Nephron (organoid): Measurements from ENCODE around the gene G6PD.
A peak's percentile ranks its signal among the peaks of the same experiment; 100 is the strongest.

ENCODE experiments used
- H3K27ac Mint-ChIP-seq, 3 experiments: 2 replicates each; pipeline ENCODE4 v1.8.0; 2020; ENCODE audit warnings: mixed read lengths in 3 of 3, mild to moderate bottlenecking in 2 of 3, moderate library complexity in 1 of 3
- H3K27me3 Mint-ChIP-seq: 2 replicates; pipeline ENCODE4 v1.8.0; 2021; ENCODE audit warnings: low read depth, mild to moderate bottlenecking, moderate library complexity, mixed read lengths
- H3K36me3 Mint-ChIP-seq: 2 replicates; pipeline ENCODE4 v1.8.0; 2020; ENCODE audit warnings: low read depth, mixed read lengths
- H3K4me1 Mint-ChIP-seq: 2 replicates; pipeline ENCODE4 v1.8.0; 2020; ENCODE audit warnings: mixed read lengths
- H3K4me3 Mint-ChIP-seq, 3 experiments: 2 replicates each; pipeline ENCODE4 v1.8.0; 2020; ENCODE audit warnings: mild to moderate bottlenecking in 3 of 3, mixed read lengths in 3 of 3, moderate library complexity in 2 of 3
- H3K9me3 Mint-ChIP-seq: 2 replicates; pipeline ENCODE4 v1.8.0; 2020; ENCODE audit warnings: mixed read lengths
- TF ChIP-seq, protein P1 (sequence below), 3 experiments: fragments of 200-600 bp; sonication (generic); IDR thresholded peaks; one replicate each; pipeline ENCODE4 v1.5.0; 2021; ENCODE audit warnings: antibody characterized with exemption in 3 of 3; ENCODE audit not compliant: unreplicated experiment in 3 of 3

Gene G6PD

DNA sequence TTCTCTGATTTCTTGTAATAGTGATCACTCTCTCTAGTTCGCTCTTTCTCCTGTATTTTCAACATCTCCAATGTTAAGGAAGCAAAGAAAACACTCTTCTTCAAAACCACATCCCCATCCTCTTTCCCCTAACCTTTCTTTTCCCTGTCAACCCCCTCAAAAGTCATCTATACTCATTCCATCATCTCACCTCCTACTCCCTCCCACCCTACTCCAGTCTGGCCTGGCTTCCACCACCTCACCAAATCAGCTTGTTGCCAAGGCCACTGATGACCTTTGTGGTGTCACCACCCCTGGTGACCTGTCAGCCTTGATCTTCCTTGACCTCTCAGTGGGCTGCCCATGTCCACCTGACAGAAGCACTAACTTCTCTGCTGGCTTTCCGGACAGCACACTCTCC, 32.9 kb downstream of the G6PD start:
- peaks cover 23% of the 10 kb centered on the region for H3K36me3 Mint-ChIP-seq
- H3K4me1 Mint-ChIP-seq: peaks cover 24% of the 10 kb centered on the region
- H3K9me3 Mint-ChIP-seq: peaks cover 23% of the 10 kb centered on the region
- H3K4me3 Mint-ChIP-seq: peak overlapping the region; percentile 63 to 74 (median 65)
- TF ChIP-seq, protein P1, sequence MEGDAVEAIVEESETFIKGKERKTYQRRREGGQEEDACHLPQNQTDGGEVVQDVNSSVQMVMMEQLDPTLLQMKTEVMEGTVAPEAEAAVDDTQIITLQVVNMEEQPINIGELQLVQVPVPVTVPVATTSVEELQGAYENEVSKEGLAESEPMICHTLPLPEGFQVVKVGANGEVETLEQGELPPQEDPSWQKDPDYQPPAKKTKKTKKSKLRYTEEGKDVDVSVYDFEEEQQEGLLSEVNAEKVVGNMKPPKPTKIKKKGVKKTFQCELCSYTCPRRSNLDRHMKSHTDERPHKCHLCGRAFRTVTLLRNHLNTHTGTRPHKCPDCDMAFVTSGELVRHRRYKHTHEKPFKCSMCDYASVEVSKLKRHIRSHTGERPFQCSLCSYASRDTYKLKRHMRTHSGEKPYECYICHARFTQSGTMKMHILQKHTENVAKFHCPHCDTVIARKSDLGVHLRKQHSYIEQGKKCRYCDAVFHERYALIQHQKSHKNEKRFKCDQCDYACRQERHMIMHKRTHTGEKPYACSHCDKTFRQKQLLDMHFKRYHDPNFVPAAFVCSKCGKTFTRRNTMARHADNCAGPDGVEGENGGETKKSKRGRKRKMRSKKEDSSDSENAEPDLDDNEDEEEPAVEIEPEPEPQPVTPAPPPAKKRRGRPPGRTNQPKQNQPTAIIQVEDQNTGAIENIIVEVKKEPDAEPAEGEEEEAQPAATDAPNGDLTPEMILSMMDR (IDR thresholded peaks at IDR 0.05; ENCODE audit: unreplicated experiment in 3 of 3): no peak
- H3K27me3 Mint-ChIP-seq: peaks cover under 1% of the 10 kb centered on the region
- peak overlapping the region in 2 of 3 experiments; percentile 12 to 76 for H3K27ac Mint-ChIP-seq

DNA sequence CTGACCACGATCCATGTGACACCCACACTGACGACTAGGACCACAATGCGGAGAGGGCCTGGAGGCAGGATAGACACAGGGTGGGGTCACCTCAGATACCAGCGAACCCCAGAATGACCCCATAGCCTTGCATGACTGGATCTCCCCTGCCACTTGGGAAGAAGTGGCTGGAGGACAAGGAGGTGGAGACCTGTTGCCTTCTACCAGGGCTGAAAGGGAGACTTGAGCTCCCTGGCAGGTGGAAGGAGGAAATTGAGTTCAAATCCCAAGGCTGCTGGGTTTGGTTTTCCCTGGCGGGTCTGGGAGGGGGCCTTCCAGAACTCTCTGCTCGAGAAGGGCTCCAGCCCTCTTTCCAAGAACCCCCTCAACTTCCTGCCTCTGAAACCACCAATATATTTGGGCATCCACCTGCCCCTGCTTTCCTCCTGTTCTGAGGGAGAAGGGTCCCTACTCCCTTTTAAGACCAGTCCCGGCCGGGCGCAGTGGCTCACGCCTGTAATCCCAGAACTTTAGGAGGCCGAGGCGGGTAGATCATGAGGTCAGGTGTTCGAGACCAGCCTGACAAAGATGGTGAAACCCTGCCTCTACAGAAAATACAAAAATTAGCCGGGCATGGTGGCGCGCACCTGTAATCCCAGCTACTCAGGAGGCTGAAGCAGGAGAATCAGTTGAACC, 33.6 kb downstream of the G6PD start:
- peaks cover 23% of the 10 kb centered on the region for H3K9me3 Mint-ChIP-seq
- no peak overlapping the region for H3K27ac Mint-ChIP-seq
- TF ChIP-seq, protein P1 (IDR thresholded peaks at IDR 0.05; ENCODE audit: unreplicated experiment in 3 of 3): no peak
- peaks cover 3% of the 10 kb centered on the region for H3K27me3 Mint-ChIP-seq
- H3K4me3 Mint-ChIP-seq: peak overlapping the region in 1 of 3 experiments; percentile 12
- H3K36me3 Mint-ChIP-seq: peaks cover 28% of the 10 kb centered on the region
- H3K4me1 Mint-ChIP-seq: peaks cover 20% of the 10 kb centered on the region

DNA sequence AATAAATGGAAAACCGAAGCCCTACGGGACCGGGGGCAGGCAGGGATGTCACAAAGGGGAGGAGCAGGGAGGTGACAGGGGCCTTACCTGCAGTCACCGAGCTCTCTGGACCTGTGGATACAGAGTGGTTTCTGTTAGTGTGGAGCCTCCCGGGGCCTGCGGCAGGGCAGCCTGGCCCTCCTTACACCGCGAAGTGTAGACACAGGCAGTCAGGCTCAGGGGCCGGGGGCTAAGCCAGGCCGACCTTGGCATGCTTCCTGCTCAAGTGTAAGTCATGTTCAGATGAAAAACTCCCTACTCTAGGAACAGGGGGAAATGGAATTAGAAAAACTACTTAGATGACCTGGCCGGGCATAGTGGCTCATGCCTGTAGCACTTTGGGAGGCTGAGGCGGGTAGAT, 34.9 kb downstream of the G6PD start:
- Mint-ChIP-seq H3K4me1 (peaks cover 11% of the 10 kb centered on the region), H3K27ac (peak overlapping the region in 2 of 3 experiments; percentile 50 to 63), H3K36me3 (peaks cover 28% of the 10 kb centered on the region), H3K4me3 (no peak overlapping the region), H3K9me3 (peaks cover 24% of the 10 kb centered on the region), H3K27me3 (peaks cover 3% of the 10 kb centered on the region)
- TF ChIP-seq, protein P1 (IDR thresholded peaks at IDR 0.05; ENCODE audit: unreplicated experiment in 3 of 3): no peak

DNA sequence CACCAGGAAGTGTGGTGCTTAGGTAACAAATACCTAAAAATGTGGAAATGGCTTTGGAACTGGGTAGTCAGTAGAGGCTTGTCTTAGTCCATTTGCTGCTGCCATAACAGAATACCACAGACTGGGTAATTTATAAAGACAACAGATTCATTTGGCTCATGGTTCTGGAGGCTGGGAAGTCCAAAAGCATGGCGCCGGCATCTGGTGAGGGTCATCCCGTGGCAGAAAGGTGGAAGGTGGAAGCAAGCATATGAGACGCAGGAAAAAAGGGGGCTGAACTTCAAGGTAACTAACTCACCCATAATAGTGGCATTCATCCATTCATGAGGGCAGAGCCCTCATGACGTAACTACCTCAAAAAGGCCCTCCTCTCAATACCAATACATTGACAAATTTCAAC, 37.2 kb downstream of the G6PD start:
- no peak overlapping the region for H3K27ac Mint-ChIP-seq
- H3K9me3 Mint-ChIP-seq: peaks cover 23% of the 10 kb centered on the region
- peaks cover 37% of the 10 kb centered on the region for H3K36me3 Mint-ChIP-seq
- H3K4me3 Mint-ChIP-seq: no peak overlapping the region
- TF ChIP-seq, protein P1 (IDR thresholded peaks at IDR 0.05; ENCODE audit: unreplicated experiment in 3 of 3): no peak
- peaks cover 3% of the 10 kb centered on the region for H3K27me3 Mint-ChIP-seq
- no peaks in the 10 kb centered on the region for H3K4me1 Mint-ChIP-seq

DNA sequence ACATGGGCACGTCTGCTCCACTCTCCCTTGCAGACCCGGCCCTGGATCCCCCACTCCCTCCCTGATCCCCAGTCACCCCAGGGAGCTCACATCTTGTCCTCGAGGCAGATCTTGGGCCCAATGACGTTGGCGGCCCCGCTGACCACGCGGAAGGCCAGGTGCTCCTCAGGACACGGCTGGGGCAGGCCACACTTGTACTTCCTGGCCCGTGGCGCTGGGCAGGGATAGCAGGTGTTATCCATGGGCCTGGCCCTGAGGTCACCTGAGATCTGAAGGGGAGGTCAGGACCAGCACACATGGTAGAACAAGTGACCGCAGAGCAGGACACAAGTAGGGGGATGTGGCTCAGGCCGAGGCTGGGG, 38.3 kb downstream of the G6PD start:
- peaks cover 31% of the 10 kb centered on the region for H3K36me3 Mint-ChIP-seq
- H3K27me3 Mint-ChIP-seq: peaks cover 3% of the 10 kb centered on the region
- H3K4me1 Mint-ChIP-seq: no peaks in the 10 kb centered on the region
- H3K4me3 Mint-ChIP-seq: no peak overlapping the region
- H3K27ac Mint-ChIP-seq: no peak overlapping the region
- TF ChIP-seq, protein P1 (IDR thresholded peaks at IDR 0.05; ENCODE audit: unreplicated experiment in 3 of 3): no peak
- H3K9me3 Mint-ChIP-seq: peaks cover 18% of the 10 kb centered on the region
